Loucy (cell line): ENCODE data around the gene DNAH9.

Experiments used
- H2AFZ ChIP-seq: fragments of 200-600 bp; sonication (generic); 2 replicates; pipeline ENCODE4 v1.6.0; 2016; ENCODE audit warnings: antibody characterized with exemption, mild to moderate bottlenecking, low read length, moderate library complexity
- H3F3A ChIP-seq: fragments of 200-600 bp; 2 replicates; pipeline ENCODE4 v1.6.0; 2016; ENCODE audit warnings: antibody characterized with exemption, low read depth, mild to moderate bottlenecking
- H3K27me3 ChIP-seq: fragments of 200-600 bp; sonication (generic); 2 replicates; pipeline ENCODE4 v1.6.1; 2014; ENCODE audit warnings: low read length, mild to moderate bottlenecking; ENCODE audit not compliant: insufficient read depth, poor library complexity, severe bottlenecking
- H3K36me3 ChIP-seq: fragments of 200-600 bp; sonication (generic); 2 replicates; pipeline ENCODE4 v1.6.1; 2016; ENCODE audit warnings: low read length; ENCODE audit not compliant: insufficient read depth
- H3K4me1 ChIP-seq: fragments of 200-600 bp; sonication (generic); 2 replicates; pipeline ENCODE4 v1.5.1; 2014; ENCODE audit warnings: low read length, mild to moderate bottlenecking; ENCODE audit not compliant: insufficient read depth, poor library complexity, severe bottlenecking
- H3K4me2 ChIP-seq: fragments of 200-600 bp; sonication (generic); 2 replicates; pipeline ENCODE4 v1.6.0; 2014; ENCODE audit warnings: antibody characterized with exemption, low read length, low read depth, mild to moderate bottlenecking; ENCODE audit not compliant: poor library complexity, severe bottlenecking
- H3K4me3 ChIP-seq: fragments of 200-600 bp; sonication (generic); 2 replicates; pipeline ENCODE4 v1.5.1; 2014; ENCODE audit warnings: low read length, mild to moderate bottlenecking, mixed read lengths; ENCODE audit not compliant: poor library complexity, severe bottlenecking
- H3K79me2 ChIP-seq: fragments of 200-600 bp; sonication (generic); 2 replicates; pipeline ENCODE4 v1.6.1; 2014; ENCODE audit warnings: low read length; ENCODE audit not compliant: insufficient read depth
- H3K9ac ChIP-seq: fragments of 200-600 bp; sonication (generic); 2 replicates; pipeline ENCODE4 v1.6.0; 2014; ENCODE audit warnings: mild to moderate bottlenecking, low read depth, low read length, moderate library complexity; ENCODE audit not compliant: poor library complexity, severe bottlenecking
- H3K9me2 ChIP-seq: fragments of 200-600 bp; sonication (generic); replicated peaks from 2 replicates; pipeline ENCODE4 v1.6.1; 2016; ENCODE audit warnings: low read depth, low read length, mixed read lengths
- H3K9me3 ChIP-seq: fragments of 200-600 bp; sonication (generic); 2 replicates; pipeline ENCODE4 v1.6.1; 2014; ENCODE audit warnings: mild to moderate bottlenecking, antibody characterized with exemption, low read length, low read depth; ENCODE audit not compliant: insufficient read depth
- H4K20me1 ChIP-seq: fragments of 200-600 bp; sonication (generic); 2 replicates; pipeline ENCODE4 v1.6.0; 2014; ENCODE audit warnings: antibody characterized with exemption, low read length, mild to moderate bottlenecking; ENCODE audit not compliant: insufficient read depth, poor library complexity, severe bottlenecking
- EZH2phosphoT487 ChIP-seq: fragments of 200-600 bp; IDR thresholded peaks from 2 replicates; pipeline ENCODE4 v1.6.1; 2018; ENCODE audit warnings: antibody characterized with exemption, mild to moderate bottlenecking, moderate library complexity, borderline replicate concordance
- TF ChIP-seq, protein P1 (sequence below): fragments of 200-600 bp; sonication (generic); conservative IDR thresholded peaks from 2 replicates; pipeline ENCODE4 v1.5.1; 2014; ENCODE audit warnings: mild to moderate bottlenecking, antibody characterized with exemption, low read length

Gene DNAH9

DNA sequence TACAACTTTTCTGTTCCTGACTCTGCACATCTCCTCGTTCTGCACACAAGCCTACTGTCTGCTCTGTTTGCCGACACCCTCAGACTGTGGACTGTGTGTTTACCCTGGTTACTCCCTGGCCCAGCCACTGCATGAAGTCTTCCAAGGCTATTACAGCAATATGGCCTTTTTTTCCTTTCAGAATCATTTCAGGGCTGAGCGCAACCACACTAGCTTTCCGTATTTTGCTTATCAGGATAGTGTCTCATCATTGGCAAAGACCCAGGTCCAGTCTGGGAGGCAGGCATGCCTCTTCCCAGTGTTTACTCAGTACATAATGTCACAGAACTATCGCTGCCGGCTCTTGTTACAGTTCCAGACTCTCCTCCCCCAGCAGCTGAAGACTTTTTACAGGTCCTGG, 10.1 kb downstream of the DNAH9 start:
- no peak overlapping the region for H3K9ac ChIP-seq
- H3K4me2 ChIP-seq: no peak overlapping the region
- TF ChIP-seq, protein P1, sequence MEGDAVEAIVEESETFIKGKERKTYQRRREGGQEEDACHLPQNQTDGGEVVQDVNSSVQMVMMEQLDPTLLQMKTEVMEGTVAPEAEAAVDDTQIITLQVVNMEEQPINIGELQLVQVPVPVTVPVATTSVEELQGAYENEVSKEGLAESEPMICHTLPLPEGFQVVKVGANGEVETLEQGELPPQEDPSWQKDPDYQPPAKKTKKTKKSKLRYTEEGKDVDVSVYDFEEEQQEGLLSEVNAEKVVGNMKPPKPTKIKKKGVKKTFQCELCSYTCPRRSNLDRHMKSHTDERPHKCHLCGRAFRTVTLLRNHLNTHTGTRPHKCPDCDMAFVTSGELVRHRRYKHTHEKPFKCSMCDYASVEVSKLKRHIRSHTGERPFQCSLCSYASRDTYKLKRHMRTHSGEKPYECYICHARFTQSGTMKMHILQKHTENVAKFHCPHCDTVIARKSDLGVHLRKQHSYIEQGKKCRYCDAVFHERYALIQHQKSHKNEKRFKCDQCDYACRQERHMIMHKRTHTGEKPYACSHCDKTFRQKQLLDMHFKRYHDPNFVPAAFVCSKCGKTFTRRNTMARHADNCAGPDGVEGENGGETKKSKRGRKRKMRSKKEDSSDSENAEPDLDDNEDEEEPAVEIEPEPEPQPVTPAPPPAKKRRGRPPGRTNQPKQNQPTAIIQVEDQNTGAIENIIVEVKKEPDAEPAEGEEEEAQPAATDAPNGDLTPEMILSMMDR: no peak
- TF ChIP-seq EZH2phosphoT487: no peak
- H3K27me3 ChIP-seq: no peaks in the 10 kb centered on the region
- no peaks in the 10 kb centered on the region for H3K36me3 ChIP-seq
- no peaks in the 10 kb centered on the region for H3K9me2 ChIP-seq
- no peaks in the 10 kb centered on the region for H3F3A ChIP-seq
- H3K4me1 ChIP-seq: no peaks in the 10 kb centered on the region
- no peaks in the 10 kb centered on the region for H3K79me2 ChIP-seq
- no peaks in the 10 kb centered on the region for H4K20me1 ChIP-seq
- H2AFZ ChIP-seq: no peak overlapping the region
- no peak overlapping the region for H3K4me3 ChIP-seq
- H3K9me3 ChIP-seq: no peaks in the 10 kb centered on the region

- H3K27me3 ChIP-seq: no peaks in the 10 kb centered on the region
- H3K36me3 ChIP-seq: no peaks in the 10 kb centered on the region
- H3F3A ChIP-seq: no peaks in the 10 kb centered on the region
- H3K9ac ChIP-seq: no peak overlapping the region
- no peaks in the 10 kb centered on the region for H3K9me3 ChIP-seq
- no peak overlapping the region for H2AFZ ChIP-seq
- H3K9me2 ChIP-seq: no peaks in the 10 kb centered on the region
- H3K4me3 ChIP-seq: no peak overlapping the region
- H3K4me2 ChIP-seq: no peak overlapping the region
- TF ChIP-seq, protein P1: no peak
- TF ChIP-seq EZH2phosphoT487: no peak
- H3K79me2 ChIP-seq: no peaks in the 10 kb centered on the region
- H3K4me1 ChIP-seq: no peaks in the 10 kb centered on the region
- no peaks in the 10 kb centered on the region for H4K20me1 ChIP-seq
Observed at GRCh38 chr17:11610999-11611566, 12.8 kb downstream of the DNAH9 start.

GRCh38 chr17:11612956-11613355, 14.7 kb downstream of the DNAH9 start:
- no peak overlapping the region for H3K4me3 ChIP-seq
- H3K79me2 ChIP-seq: no peaks in the 10 kb centered on the region
- TF ChIP-seq, protein P1: no peak
- no peak for TF ChIP-seq EZH2phosphoT487
- no peak overlapping the region for H2AFZ ChIP-seq
- H3K9me3 ChIP-seq: no peaks in the 10 kb centered on the region
- H3K36me3 ChIP-seq: no peaks in the 10 kb centered on the region
- H3K4me1 ChIP-seq: no peaks in the 10 kb centered on the region
- no peaks in the 10 kb centered on the region for H3K27me3 ChIP-seq
- no peaks in the 10 kb centered on the region for H3K9me2 ChIP-seq
- no peak overlapping the region for H3K9ac ChIP-seq
- no peaks in the 10 kb centered on the region for H3F3A ChIP-seq
- no peak overlapping the region for H3K4me2 ChIP-seq
- H4K20me1 ChIP-seq: no peaks in the 10 kb centered on the region
